ENCODE measurements around the gene CNPY3.

The CNPY3 gene

DNA sequence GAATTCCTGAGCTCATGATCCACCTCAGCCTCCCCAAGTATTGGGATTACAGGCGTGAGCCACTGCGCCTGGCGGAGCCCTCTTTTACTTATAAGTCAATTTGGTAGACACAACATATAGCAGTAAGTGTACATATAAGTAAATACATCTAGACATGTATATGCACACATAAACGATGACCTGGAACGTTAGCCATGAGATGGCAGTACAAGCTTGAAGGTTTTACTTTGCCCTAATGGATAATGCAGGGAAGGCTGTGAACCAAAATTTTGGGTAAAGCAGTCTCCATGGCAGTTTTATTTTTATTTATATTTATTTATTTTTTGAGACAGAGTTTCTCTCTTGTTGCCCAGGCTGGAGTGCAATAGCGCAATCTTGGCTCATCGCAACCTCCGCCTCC, 28.8 kb downstream of the CNPY3 start:
- no peak for DNase-seq (ENCODE audit: low spot score)

DNA sequence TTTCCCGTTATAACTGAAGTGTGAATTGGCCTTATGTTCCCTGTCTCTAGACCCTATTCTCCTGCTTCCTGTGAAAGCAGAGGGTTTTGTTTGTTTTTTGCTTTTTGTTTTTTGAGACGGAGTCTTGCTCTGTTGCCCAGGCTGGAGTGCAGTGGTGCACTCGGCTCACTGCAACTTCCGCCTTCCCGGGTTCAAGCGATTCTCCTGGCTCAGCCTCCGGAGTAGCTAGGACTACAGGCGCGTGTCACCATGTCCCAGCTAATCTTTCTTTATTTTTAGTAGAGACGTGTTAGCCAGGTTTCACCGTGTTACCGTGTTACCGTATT, 30.6 kb downstream of the CNPY3 start:
- TF ChIP-seq, protein P1, sequence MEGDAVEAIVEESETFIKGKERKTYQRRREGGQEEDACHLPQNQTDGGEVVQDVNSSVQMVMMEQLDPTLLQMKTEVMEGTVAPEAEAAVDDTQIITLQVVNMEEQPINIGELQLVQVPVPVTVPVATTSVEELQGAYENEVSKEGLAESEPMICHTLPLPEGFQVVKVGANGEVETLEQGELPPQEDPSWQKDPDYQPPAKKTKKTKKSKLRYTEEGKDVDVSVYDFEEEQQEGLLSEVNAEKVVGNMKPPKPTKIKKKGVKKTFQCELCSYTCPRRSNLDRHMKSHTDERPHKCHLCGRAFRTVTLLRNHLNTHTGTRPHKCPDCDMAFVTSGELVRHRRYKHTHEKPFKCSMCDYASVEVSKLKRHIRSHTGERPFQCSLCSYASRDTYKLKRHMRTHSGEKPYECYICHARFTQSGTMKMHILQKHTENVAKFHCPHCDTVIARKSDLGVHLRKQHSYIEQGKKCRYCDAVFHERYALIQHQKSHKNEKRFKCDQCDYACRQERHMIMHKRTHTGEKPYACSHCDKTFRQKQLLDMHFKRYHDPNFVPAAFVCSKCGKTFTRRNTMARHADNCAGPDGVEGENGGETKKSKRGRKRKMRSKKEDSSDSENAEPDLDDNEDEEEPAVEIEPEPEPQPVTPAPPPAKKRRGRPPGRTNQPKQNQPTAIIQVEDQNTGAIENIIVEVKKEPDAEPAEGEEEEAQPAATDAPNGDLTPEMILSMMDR (IDR thresholded peaks at IDR 0.05; ENCODE audit: extremely low read depth, missing control alignments) = no peak

More for the DNA sequence above, 28.8 kb downstream of the CNPY3 start:
- TF ChIP-seq, protein P1 (IDR thresholded peaks at IDR 0.05; ENCODE audit: extremely low read depth, missing control alignments) = no peak

DNA sequence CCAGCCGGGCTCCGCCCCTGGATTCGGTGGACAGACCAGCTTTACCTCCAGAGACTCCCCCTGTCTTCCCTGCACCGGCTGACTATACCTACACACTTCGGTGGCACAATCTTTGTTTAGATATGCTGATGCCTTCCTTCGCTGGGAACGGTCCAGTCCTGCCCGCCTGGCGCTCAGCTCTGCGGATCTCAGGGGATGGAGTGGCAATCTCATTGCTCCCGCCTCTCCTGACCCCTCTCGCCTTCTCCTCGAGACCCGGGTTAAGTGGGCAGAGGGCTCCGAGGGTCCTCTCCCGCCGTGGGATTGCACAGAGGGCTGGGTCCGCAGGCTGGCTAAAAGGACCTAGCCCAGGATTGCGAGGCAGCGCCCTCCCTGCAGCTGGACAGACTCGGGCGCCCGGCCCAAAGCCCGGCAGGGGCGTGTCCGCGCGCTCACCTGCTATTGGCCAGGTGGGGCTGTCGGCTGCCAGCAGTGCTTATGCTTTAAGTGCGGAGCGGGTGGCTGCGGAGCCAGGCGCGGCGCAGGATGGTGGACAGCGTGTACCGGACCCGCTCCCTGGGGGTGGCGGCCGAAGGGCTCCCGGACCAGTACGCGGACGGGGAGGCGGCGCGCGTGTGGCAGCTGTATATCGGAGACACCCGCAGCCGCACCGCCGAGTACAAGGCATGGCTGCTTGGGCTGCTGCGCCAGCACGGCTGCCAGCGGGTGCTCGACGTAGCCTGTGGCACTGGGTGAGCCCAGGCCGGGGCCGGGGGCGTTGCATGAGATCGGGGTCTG, 31.2 kb downstream of the CNPY3 start, which contains the start of gene GNMT:
GNMT (plus strand) TSS at position 512 of the 777 bp plus-strand sequence; CDS start at position 526, 14 bp downstream.
- TF ChIP-seq, protein P1 (IDR thresholded peaks at IDR 0.05; ENCODE audit: extremely low read depth, missing control alignments) = no peak
- peak; percentile 45 for DNase-seq (ENCODE audit: low spot score)

More for the DNA sequence above, 30.6 kb downstream of the CNPY3 start:
- DNase-seq (ENCODE audit: low spot score) = no peak

DNA sequence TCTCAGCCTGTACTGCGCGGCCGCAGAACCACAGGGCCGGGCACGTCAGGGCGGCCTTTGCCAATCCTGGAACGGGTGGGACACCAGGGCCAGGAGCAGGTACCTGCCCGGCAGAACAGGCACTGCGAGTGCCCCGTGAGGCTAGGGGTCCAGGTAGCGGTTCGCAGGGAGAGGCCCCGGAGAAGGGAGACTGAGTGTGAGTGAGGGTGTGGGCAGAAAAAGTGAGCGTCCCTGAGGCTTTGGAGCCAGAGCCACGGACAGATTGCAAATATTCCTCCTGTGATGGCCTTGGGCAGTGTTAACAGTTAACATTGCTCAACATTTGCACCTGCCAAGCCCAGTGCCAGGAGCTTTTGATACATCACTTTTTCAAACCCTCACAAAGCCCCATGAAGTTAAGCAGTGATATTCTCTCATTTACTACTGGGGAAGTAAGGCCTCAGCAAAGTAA, 31.8 kb downstream of the CNPY3 start:
- DNase-seq (ENCODE audit: low spot score) = no peak
- TF ChIP-seq, protein P1 (IDR thresholded peaks at IDR 0.05; ENCODE audit: extremely low read depth, missing control alignments) = no peak

DNA sequence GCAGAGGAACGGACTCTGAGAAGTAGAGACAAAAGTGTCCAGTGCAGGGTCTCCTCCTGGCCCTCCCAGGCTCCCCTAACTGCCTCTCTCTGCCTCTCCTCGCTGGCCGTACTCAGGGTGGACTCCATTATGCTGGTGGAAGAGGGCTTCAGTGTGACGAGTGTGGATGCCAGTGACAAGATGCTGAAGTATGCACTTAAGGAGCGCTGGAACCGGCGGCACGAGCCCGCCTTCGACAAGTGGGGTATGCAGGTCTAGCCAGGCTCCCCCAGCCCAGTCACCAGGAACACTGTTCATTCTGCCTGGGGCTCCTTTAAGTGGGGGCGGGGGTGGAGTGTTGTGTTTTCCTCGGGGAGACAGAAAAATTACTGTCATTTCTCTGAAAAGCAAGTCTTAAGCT, 32.8 kb downstream of the CNPY3 start:
- TF ChIP-seq, protein P1 (IDR thresholded peaks at IDR 0.05; ENCODE audit: extremely low read depth, missing control alignments) = no peak
- no peak for DNase-seq (ENCODE audit: low spot score)

DNA sequence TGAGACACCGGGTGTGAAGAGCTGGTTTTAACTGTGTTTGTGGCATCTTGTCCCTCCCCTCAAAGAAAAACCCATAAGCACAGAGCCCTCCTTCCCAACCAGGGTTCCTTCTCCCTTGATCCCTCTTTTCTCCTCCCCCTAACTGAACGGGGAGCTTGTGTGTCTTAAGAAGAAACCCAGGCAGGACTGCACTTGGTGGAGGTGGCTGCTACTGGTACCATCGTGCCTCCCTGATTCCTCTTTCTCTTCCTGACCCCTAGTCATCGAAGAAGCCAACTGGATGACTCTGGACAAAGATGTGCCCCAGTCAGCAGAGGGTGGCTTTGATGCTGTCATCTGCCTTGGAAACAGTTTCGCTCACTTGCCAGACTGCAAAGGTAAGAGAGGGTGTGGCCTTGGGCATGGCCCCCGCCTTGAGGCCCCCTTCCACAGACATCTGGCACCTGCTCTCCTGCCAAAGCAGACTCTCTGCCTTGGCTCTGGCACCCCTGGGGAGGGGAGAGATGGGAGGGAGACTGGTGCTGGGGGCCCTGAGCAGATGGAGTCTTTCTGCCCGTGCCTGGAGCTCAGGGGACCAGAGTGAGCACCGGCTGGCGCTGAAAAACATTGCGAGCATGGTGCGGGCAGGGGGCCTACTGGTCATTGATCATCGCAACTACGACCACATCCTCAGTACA, 33.4 kb downstream of the CNPY3 start:
- no peak for DNase-seq (ENCODE audit: low spot score)
- TF ChIP-seq, protein P1 (IDR thresholded peaks at IDR 0.05; ENCODE audit: extremely low read depth, missing control alignments) = no peak

DNA sequence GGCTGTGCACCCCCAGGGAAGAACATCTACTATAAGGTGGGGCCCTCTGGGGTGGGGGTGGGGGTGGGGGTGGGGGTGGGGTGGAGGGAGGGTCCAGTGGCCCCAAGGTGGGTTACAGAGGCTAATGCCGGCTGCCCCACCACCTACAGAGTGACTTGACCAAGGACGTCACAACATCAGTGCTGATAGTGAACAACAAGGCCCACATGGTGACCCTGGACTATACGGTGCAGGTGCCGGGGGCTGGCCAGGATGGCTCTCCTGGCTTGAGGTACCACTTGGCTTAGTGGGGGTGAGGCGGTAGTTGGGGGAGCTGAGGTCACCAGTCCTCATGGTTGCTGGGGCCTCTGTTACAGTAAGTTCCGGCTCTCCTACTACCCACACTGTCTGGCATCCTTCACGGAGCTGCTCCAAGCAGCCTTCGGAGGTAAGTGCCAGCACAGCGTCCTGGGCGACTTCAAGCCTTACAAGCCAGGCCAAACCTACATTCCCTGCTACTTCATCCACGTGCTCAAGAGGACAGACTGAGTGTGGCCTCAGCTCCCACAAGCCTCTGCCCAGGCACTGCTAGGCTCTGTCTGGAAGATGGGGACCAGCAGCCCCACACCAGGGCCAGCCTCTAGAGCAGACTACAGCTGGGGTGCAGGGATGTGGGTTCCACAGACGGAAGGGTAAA, 34.0 kb downstream of the CNPY3 start:
- no peak for DNase-seq (ENCODE audit: low spot score)
- TF ChIP-seq, protein P1 (IDR thresholded peaks at IDR 0.05; ENCODE audit: extremely low read depth, missing control alignments) = no peak
